GM19455 (cell line): ENCODE data around the gene LHFPL6.

ENCODE experiments used
- ATAC-seq: cut with Tn5 transposase; IDR thresholded peaks from one replicate; pipeline ENCODE4 v1.9.1; 2021; ENCODE audit not compliant: unreplicated experiment

The LHFPL6 gene

DNA sequence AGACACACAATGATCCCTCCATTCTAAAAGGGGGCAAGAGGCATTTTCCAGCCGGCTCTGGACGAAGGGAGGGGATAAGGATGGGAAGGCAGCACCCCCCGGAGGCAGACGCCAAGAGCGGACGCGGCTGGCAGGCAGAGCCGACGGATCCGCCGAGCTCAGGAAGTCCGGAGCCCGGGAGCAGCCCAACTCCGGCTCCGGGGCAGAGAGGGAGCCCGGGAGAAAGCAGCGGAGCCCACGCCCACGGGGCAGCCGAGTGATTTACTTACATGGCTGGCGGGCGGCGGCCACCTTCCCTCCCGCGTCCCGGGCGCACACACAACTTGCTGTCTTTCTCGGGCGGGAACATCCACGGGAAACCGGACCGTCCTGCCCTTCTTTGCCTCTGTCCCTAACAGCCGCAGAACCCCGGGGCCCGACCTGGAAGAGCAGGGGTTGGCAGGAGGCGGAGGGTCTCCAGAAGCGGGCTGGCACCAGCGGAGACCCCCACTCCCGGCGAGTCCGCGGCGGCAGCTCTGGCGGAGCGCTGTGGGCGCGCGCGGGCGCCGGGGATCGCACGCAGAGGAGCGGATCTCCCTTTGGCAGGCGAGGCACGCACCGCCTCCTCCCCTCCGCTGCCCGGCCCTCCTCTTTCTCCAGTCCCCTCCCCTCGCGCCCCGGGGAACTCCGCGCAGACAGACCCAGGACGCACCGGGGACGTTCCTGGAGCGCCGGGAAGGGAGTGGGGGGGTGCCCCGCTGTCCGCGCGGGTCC lies at the start of gene LHFPL6:
LHFPL6 (minus strand) TSS at position 580 of the 753 bp plus-strand sequence.
- ATAC-seq: peak; percentile 92

DNA sequence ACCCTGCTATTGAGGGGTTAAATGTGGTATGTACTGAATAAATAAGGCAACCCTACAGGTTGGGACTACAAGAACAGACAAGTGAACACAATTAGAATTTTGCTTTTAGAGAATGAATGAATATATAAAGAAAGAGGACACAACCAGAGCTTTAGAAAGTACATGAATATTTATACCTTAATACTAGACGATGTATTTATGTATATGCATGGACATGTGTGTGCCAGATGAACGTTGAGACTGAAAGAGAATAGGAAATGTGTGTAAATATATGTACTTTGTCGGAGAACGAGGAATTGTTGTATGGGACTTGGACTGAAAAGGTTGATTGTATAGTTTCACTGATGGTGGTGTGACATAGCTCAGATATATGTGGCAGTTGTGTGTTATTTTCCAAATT lies 43.1 kb upstream of the LHFPL6 start:
- ATAC-seq: no peak

GRCh38 chr13:39641645-39642044 lies 38.7 kb upstream of the LHFPL6 start:
- ATAC-seq: no peak

DNA sequence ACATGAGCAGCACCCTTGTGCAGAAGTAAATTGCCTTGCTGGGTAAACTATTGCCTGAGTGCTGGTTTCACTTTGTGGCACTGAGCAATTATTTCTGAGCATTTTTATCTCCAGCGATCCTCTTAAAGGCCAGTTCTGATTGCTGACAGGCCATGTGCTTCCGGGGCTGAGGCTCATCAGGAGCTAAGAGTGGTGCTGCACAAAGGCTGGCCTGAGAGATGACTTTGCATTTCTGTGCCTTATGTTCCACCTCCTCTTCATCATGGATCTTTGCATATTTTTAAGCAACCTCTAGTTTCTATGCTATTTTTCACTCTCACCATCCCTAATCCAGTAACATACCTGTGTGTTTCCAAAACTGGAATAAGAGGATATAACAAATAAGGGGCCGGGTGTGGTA lies 34.9 kb upstream of the LHFPL6 start:
- no peak for ATAC-seq

- no peak for ATAC-seq
Measured at GRCh38 chr13:39635564-39635963, 32.6 kb upstream of the LHFPL6 start.

GRCh38 chr13:39632994-39633393 lies 30.0 kb upstream of the LHFPL6 start:
- no peak for ATAC-seq

- no peak for ATAC-seq
Measured at GRCh38 chr13:39631307-39631706, 28.3 kb upstream of the LHFPL6 start.

GRCh38 chr13:39623466-39623865 lies 20.5 kb upstream of the LHFPL6 start:
- ATAC-seq: no peak

- no peak for ATAC-seq
Measured at GRCh38 chr13:39618561-39618960, 15.6 kb upstream of the LHFPL6 start.

- ATAC-seq: no peak
Measured at GRCh38 chr13:39616087-39616694, 13.2 kb upstream of the LHFPL6 start.

DNA sequence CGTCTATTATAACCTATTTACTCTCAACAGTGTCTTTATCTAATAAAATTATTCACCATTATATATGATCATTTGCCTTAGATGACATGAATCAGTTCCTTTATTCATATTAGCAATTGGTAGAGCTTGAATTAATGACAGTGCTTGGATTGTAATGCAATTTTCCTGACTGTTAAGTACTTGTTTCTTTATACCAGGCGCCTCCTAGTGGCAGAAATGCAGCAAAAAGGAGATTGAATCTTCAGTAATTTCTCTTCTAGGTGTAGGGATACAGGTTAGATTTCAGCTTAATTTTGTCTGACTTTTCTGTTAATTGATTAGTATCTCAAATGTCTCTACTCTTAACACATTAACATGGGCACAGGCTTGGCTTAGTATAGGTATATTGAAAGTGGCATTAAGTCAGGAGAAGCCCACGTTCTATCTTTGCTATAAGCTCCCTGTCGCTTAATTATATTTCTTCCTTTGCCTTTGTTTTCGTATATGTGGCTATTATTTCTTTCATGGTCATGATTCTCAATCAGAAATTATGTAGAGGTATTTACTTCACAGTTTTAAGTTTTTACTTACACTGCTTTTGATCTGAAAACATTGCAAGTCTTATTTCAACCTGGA lies 9.1 kb upstream of the LHFPL6 start:
- no peak for ATAC-seq

- ATAC-seq: no peak
Measured at GRCh38 chr13:39607876-39608275, 4.9 kb upstream of the LHFPL6 start.

GRCh38 chr13:39605677-39606320 lies 2.8 kb upstream of the LHFPL6 start:
- ATAC-seq: no peak

DNA sequence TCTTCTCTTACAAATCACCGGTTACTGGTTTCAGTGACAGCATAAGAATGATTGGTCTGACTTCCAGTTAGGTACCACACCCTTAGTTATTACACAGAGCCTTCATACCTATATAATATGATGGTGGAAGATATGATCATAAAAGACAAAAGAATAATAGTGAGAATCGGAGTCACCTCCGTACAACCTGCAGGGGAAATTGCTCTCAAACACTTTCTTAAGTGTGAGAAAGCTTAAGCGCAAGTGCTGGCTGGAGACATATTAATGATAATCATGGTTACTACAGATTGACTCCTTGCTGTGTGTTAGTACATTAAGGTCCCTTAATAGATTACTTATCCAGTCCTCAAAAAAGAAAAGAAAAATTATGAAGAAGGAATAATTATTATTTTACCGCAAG lies 1.8 kb upstream of the LHFPL6 start:
- ATAC-seq: no peak

- peak; percentile 32 for ATAC-seq
Measured at GRCh38 chr13:39603424-39603947, 493 bp upstream of the LHFPL6 start.

GRCh38 chr13:39602277-39602613 lies 748 bp downstream of the LHFPL6 start:
- ATAC-seq: peak; percentile 26

DNA sequence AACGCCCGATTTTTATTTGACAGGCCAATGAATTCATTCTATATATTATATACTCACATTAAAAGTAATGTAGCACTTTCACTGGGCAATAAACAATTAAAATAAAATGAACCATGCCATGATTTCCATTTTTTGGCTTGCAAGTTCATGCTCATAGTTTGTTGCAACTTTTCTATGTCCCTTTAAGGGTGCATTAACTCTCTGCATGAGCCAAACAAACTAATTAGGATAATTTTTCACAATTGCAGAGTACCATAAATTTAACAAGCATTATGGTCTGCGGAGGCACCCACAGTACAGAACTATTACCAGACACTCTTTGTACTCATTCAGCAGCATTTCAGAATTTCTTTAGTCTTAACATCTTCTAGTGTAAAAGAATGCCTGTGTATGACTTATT lies 1.4 kb downstream of the LHFPL6 start:
- ATAC-seq: no peak

DNA sequence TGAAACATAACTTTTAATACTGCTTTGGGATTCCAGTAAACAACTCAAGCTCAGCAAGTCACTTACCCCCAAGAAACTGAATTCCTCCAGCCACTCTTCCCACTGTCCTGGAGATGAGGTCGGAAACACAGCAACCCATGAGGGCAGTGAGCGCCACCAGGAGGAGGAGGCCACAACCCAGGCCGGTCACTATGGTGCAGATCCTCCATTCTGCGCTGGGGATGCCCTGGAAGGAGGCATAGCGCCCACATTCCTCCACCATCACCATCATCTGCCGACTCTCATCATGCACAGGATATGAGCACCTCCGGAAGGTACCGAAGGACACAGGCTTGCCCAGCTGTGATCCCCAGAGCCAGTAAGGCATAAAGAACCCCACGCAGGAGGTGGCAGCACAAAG lies 2.2 kb downstream of the LHFPL6 start:
- no peak for ATAC-seq

GRCh38 chr13:39599842-39600241 lies 3.2 kb downstream of the LHFPL6 start:
- no peak for ATAC-seq

DNA sequence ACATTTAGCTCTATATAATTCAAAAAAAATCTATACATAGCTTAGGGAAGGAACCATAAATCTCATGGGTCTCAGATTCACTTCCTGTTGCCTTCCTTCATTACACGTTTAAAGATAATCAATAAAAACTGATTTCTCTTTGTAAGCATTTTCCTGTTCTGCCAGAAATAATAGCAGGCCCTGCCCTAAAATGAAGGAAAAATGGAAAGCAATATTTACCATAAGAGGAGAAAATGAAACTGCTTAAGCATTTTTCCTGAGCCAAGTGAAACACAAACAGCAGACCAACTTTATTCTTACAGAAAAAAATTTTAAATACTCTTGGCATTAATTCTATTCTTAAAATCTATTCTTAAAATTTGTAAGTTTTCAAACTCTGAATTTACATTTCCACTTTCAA lies 4.0 kb downstream of the LHFPL6 start:
- no peak for ATAC-seq

- ATAC-seq: no peak
Measured at GRCh38 chr13:39597838-39598237, 5.2 kb downstream of the LHFPL6 start.

- ATAC-seq: no peak
Measured at GRCh38 chr13:39596685-39597084, 6.3 kb downstream of the LHFPL6 start.
